ENCODE data around the gene AKNA. TPM values are rescaled to one million over a fixed set of nuclear protein-coding genes. Genes with fewer than 3 reads are reported as not detected.

AKNA gene
- polyA plus RNA-seq, 1 donor from 2014 or later, result 1.2 TPM

DNA sequence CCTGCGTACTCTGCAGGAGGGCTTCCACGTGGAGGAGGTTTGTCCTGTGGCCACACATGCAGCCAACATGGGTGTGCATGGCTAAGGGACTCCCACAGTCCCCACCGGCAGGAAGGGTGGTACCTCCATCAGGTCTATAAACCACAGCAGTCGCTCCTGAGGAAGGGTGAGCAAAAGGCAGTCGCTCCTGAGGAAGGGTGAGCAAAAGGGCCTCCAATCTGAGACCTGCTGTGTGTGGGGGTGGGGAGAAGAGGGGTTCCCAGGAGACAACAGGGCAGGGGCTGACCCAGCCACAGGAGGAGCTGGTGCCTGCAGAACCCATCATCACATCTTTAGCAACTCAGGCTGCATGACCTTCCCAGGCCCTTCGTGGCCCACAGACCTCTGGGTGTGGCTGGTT, 30.3 kb upstream of the AKNA start:
- H4K20me1 ChIP-seq (ENCODE audit: insufficient read depth), result no peaks in the 10 kb centered on the region
- no peak overlapping the region for H3K27ac ChIP-seq (ENCODE audit: low read length)
- no peaks in the 10 kb centered on the region for H3K36me3 ChIP-seq (ENCODE audit: insufficient read depth, low read length)
- H3K9ac ChIP-seq (ENCODE audit: low read length), result no peak overlapping the region
- no peaks in the 10 kb centered on the region for H3K79me2 ChIP-seq (replicated peaks; ENCODE audit: insufficient read depth, low read length)
- no peaks in the 10 kb centered on the region for H3K27me3 ChIP-seq (ENCODE audit: insufficient read depth, low read depth, low read length)
- TF ChIP-seq, protein P1, sequence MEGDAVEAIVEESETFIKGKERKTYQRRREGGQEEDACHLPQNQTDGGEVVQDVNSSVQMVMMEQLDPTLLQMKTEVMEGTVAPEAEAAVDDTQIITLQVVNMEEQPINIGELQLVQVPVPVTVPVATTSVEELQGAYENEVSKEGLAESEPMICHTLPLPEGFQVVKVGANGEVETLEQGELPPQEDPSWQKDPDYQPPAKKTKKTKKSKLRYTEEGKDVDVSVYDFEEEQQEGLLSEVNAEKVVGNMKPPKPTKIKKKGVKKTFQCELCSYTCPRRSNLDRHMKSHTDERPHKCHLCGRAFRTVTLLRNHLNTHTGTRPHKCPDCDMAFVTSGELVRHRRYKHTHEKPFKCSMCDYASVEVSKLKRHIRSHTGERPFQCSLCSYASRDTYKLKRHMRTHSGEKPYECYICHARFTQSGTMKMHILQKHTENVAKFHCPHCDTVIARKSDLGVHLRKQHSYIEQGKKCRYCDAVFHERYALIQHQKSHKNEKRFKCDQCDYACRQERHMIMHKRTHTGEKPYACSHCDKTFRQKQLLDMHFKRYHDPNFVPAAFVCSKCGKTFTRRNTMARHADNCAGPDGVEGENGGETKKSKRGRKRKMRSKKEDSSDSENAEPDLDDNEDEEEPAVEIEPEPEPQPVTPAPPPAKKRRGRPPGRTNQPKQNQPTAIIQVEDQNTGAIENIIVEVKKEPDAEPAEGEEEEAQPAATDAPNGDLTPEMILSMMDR (IDR thresholded peaks at IDR 0.05; ENCODE audit: poor library complexity, severe bottlenecking), result no peak
- TF ChIP-seq RAD21 (conservative IDR thresholded peaks at IDR 0.05), result no peak
- TF ChIP-seq POLR2AphosphoS5 (IDR thresholded peaks at IDR 0.05), result no peak
- TF ChIP-seq, protein P2, sequence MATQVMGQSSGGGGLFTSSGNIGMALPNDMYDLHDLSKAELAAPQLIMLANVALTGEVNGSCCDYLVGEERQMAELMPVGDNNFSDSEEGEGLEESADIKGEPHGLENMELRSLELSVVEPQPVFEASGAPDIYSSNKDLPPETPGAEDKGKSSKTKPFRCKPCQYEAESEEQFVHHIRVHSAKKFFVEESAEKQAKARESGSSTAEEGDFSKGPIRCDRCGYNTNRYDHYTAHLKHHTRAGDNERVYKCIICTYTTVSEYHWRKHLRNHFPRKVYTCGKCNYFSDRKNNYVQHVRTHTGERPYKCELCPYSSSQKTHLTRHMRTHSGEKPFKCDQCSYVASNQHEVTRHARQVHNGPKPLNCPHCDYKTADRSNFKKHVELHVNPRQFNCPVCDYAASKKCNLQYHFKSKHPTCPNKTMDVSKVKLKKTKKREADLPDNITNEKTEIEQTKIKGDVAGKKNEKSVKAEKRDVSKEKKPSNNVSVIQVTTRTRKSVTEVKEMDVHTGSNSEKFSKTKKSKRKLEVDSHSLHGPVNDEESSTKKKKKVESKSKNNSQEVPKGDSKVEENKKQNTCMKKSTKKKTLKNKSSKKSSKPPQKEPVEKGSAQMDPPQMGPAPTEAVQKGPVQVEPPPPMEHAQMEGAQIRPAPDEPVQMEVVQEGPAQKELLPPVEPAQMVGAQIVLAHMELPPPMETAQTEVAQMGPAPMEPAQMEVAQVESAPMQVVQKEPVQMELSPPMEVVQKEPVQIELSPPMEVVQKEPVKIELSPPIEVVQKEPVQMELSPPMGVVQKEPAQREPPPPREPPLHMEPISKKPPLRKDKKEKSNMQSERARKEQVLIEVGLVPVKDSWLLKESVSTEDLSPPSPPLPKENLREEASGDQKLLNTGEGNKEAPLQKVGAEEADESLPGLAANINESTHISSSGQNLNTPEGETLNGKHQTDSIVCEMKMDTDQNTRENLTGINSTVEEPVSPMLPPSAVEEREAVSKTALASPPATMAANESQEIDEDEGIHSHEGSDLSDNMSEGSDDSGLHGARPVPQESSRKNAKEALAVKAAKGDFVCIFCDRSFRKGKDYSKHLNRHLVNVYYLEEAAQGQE (IDR thresholded peaks at IDR 0.05; ENCODE audit: borderline replicate concordance), result no peak
- no peak for TF ChIP-seq TAF1 (IDR thresholded peaks at IDR 0.05; ENCODE audit: low read depth)
- no peak for TF ChIP-seq SMC3 (conservative IDR thresholded peaks at IDR 0.05; ENCODE audit: poor library complexity)
- TF ChIP-seq MXI1 (conservative IDR thresholded peaks at IDR 0.05; ENCODE audit: poor library complexity, severe bottlenecking), result no peak
- no peak for TF ChIP-seq EP300 (conservative IDR thresholded peaks at IDR 0.05; ENCODE audit: poor library complexity, severe bottlenecking)
- no peak for TF ChIP-seq EZH2 (IDR thresholded peaks at IDR 0.05; ENCODE audit: borderline replicate concordance, insufficient read depth, low read length, poor library complexity, severe bottlenecking)
- H3K4me2 ChIP-seq (ENCODE audit: low read length), result no peak overlapping the region
- no peak overlapping the region for H2AFZ ChIP-seq (ENCODE audit: low read depth, low read length)
- no peaks in the 10 kb centered on the region for H3F3A ChIP-seq (ENCODE audit: insufficient read depth, low read length, poor library complexity, severe bottlenecking)
- H3K9me3 ChIP-seq (ENCODE audit: low read length), result no peaks in the 10 kb centered on the region
- H3K4me3 ChIP-seq (ENCODE audit: low read length), result no peak overlapping the region
- no peaks in the 10 kb centered on the region for H3K9me2 ChIP-seq (ENCODE audit: insufficient read depth, low read length)

DNA sequence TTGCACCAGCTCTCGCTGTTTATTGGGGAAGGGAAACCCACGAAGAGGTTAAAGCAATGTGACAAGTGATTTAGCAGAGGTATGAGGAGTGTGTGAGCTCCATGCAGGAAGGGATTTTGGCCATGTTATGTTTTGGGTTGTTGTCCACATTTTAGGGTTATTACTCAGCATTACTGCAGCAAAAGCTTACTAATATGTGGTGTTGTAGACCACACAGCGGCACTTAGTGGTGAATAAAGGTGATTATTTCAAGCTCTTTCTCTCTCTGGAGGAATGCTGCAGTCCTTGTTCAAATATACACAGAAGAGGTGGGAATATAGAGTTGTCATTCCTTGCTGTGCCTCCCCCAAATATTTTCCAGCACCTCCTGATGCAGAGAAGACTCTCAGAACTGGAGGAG, 29.7 kb upstream of the AKNA start:
- no peak overlapping the region for H2AFZ ChIP-seq (ENCODE audit: low read depth, low read length)
- no peak overlapping the region for H3K4me2 ChIP-seq (ENCODE audit: low read length)
- H3K79me2 ChIP-seq (replicated peaks; ENCODE audit: insufficient read depth, low read length), result no peaks in the 10 kb centered on the region
- no peak overlapping the region for H3K4me3 ChIP-seq (ENCODE audit: low read length)
- no peaks in the 10 kb centered on the region for H4K20me1 ChIP-seq (ENCODE audit: insufficient read depth)
- no peak for TF ChIP-seq RAD21 (conservative IDR thresholded peaks at IDR 0.05)
- TF ChIP-seq, protein P2 (IDR thresholded peaks at IDR 0.05; ENCODE audit: borderline replicate concordance), result no peak
- H3F3A ChIP-seq (ENCODE audit: insufficient read depth, low read length, poor library complexity, severe bottlenecking), result no peaks in the 10 kb centered on the region
- no peaks in the 10 kb centered on the region for H3K9me3 ChIP-seq (ENCODE audit: low read length)
- no peak overlapping the region for H3K9ac ChIP-seq (ENCODE audit: low read length)
- no peaks in the 10 kb centered on the region for H3K9me2 ChIP-seq (ENCODE audit: insufficient read depth, low read length)
- H3K27me3 ChIP-seq (ENCODE audit: insufficient read depth, low read depth, low read length), result no peaks in the 10 kb centered on the region
- H3K36me3 ChIP-seq (ENCODE audit: insufficient read depth, low read length), result no peaks in the 10 kb centered on the region
- H3K27ac ChIP-seq (ENCODE audit: low read length), result no peak overlapping the region
